SK-N-SH treated with all-trans-retinoic acid at 6 μM for 48 hours (cell line): ENCODE measurements around the gene MZT2A.
"Not testable (repeated sequence)": the region's sequence is repeated elsewhere in the genome, so short reads cannot be mapped to it uniquely, and the experiment has no call there.

ENCODE experiments used
- ATAC-seq: fragments of 200-7000 bp; cut with Tn5 transposase; 3 replicates; pipeline ENCODE4 v1.9.1; 2020; ENCODE audit warnings: mild to moderate bottlenecking, moderate library complexity
- CREB5 ChIP-seq: fragments of 250-450 bp; sonication (Bioruptor Pico); IDR thresholded peaks from 2 replicates; pipeline ENCODE4 v1.5.1; 2020; ENCODE audit warnings: low read depth, mild to moderate bottlenecking, moderate library complexity
- CSDC2 ChIP-seq: fragments of 250-450 bp; sonication (Bioruptor Pico); IDR thresholded peaks from 2 replicates; pipeline ENCODE4 v1.5.0; 2020; ENCODE audit warnings: mild to moderate bottlenecking, moderate library complexity
- POU6F1 ChIP-seq: fragments of 250-450 bp; sonication (Bioruptor Pico); IDR thresholded peaks from 2 replicates; pipeline ENCODE4 v1.8.0; 2021; ENCODE audit warnings: low read depth, mild to moderate bottlenecking, moderate library complexity, borderline replicate concordance
- PPARA ChIP-seq: fragments of 250-450 bp; sonication (Bioruptor Pico); IDR thresholded peaks from 2 replicates; pipeline ENCODE4 v1.5.0; 2020; ENCODE audit warnings: mild to moderate bottlenecking, borderline replicate concordance
- TCF4 ChIP-seq: fragments of 250-450 bp; sonication (Bioruptor Pico); IDR thresholded peaks from 2 replicates; pipeline ENCODE4 v1.8.0; 2021; ENCODE audit warnings: mild to moderate bottlenecking, moderate library complexity, borderline replicate concordance
- TSHZ2 ChIP-seq: fragments of 250-450 bp; sonication (Bioruptor Pico); IDR thresholded peaks from 2 replicates; pipeline ENCODE4 v1.5.0; 2020; ENCODE audit warnings: mild to moderate bottlenecking, moderate library complexity
- ZFP30 ChIP-seq: fragments of 450-650 bp; formaldehyde crosslinking; IDR thresholded peaks from 2 replicates; pipeline ENCODE4 v1.5.0; 2022; ENCODE audit warnings: mild to moderate bottlenecking, moderate library complexity
- ZNF565 ChIP-seq: fragments of 450-650 bp; formaldehyde crosslinking; conservative IDR thresholded peaks from 2 replicates; pipeline ENCODE4 v1.5.0; 2020; ENCODE audit warnings: low read depth, mild to moderate bottlenecking, moderate library complexity
- TF ChIP-seq, protein P1 (sequence below): fragments of 250-450 bp; sonication (Bioruptor Pico); IDR thresholded peaks from 2 replicates; pipeline ENCODE4 v1.8.0; 2020; ENCODE audit warnings: mild to moderate bottlenecking, moderate library complexity, borderline replicate concordance

MZT2A gene

GRCh38 chr2:131492015-131492417, at the start of gene MZT2A:
TSS of gene MZT2A (minus strand) at chr2:131492397. CDS start at chr2:131492376, 21 bp downstream.
- ATAC-seq: not testable (repeated sequence)
- TF ChIP-seq, protein P1, sequence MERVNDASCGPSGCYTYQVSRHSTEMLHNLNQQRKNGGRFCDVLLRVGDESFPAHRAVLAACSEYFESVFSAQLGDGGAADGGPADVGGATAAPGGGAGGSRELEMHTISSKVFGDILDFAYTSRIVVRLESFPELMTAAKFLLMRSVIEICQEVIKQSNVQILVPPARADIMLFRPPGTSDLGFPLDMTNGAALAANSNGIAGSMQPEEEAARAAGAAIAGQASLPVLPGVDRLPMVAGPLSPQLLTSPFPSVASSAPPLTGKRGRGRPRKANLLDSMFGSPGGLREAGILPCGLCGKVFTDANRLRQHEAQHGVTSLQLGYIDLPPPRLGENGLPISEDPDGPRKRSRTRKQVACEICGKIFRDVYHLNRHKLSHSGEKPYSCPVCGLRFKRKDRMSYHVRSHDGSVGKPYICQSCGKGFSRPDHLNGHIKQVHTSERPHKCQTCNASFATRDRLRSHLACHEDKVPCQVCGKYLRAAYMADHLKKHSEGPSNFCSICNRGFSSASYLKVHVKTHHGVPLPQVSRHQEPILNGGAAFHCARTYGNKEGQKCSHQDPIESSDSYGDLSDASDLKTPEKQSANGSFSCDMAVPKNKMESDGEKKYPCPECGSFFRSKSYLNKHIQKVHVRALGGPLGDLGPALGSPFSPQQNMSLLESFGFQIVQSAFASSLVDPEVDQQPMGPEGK (CRISPR knock-in tag): 0 out of 2 replicates have a peak, but pooled peaks have one; percentile 26
- TF ChIP-seq, all 23 proteins: peak for 1; not testable (repeated sequence) for 22

DNA sequence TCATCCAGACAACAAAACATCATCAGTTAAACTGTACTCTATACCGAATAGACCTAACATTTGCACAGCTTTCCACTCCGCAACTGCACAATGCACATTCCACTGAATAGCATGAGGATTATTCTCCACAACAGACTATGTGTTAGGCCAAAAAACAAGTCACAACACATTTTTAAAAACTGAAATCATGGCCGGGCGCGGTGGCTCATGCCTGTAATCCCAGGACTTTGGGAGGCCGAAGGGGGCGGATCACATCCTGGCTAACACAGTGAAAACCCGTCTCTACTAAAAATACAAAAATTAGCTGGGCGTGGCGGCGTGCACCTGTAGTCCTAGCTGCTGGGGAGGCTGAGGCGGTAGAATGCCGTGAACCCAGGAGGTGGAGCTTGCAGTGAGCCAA, 46.7 kb upstream of the MZT2A start:
- ATAC-seq: not testable (repeated sequence)

GRCh38 chr2:131536841-131537240, 44.6 kb upstream of the MZT2A start:
- ATAC-seq: not testable (repeated sequence)

GRCh38 chr2:131535951-131536826, 44.0 kb upstream of the MZT2A start:
- not testable (repeated sequence) for ATAC-seq

DNA sequence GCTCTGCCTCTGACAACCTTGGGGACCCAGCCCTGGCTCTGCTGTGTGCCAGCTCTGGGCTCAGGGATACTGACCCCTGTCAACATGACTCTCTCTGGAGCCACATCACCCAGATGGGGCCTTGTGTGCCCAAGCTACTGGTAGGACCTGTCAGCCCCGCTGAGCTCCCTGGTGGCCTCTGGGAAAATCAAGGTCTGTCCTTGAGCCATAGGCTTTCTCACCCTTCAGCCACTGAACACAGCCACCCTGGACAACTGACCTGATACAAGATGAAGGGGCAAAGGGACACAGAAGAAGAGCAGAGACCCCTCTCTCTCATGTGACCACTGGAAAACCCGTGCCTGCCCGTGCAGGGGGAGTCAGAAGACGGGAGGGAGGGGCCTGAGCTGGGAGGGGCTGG, 43.3 kb upstream of the MZT2A start:
- TF ChIP-seq ZFP30 (CRISPR knock-in tag) (no peak), CSDC2 (CRISPR knock-in tag) (no peak), CREB5 (CRISPR knock-in tag) (no peak), TCF4 (CRISPR knock-in tag) (no peak), TSHZ2 (CRISPR knock-in tag) (no peak), POU6F1 (CRISPR knock-in tag) (no peak), ZNF565 (no peak), PPARA (CRISPR knock-in tag) (no peak)

DNA sequence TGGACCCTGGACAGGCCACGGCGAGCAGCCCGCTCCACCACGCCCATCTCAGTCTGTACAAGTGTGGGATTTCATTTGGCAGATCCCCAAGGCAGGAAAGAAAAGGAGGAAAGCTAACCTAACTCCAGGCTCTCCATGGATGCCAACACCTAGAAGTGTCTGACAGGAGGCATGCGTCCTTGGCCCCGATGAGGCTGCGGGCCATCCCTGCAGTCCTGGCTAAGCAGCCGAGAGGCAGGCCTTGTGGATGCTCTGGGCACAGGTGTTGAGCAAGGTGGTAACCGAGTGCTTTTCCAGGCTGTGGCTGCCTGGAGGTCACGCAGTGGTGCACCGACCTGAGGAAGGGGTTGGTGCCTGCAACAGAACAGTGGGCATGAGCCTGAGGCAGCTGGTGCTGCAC, 42.8 kb upstream of the MZT2A start:
- not testable (repeated sequence) for ATAC-seq

More for the DNA sequence above, 43.3 kb upstream of the MZT2A start:
- ATAC-seq: no peak

DNA sequence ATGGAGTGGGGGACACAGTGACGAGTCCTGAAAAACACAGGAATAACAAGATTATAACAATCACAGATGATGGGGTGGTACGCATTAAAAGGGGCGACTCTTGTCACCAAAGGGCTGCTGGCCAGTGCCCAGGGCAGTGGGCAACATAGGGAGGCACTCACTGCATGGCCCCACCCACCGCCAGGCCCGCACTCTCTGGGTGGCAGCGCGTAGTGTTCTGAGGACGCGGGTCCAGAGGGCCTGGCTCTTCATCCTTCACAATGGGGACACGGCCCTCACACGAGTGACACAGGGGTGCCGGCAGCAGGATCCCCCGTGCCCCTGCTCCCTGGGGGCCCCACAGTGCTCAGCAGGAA, 42.1 kb upstream of the MZT2A start:
- ATAC-seq: not testable (repeated sequence)

- ATAC-seq: peak; percentile 54
Observed at GRCh38 chr2:131533609-131534316, 41.6 kb upstream of the MZT2A start.

GRCh38 chr2:131532723-131533608, 40.8 kb upstream of the MZT2A start:
- ATAC-seq: peak; percentile 15; the same call in 1 of the 3 replicates

GRCh38 chr2:131531547-131532185, 39.5 kb upstream of the MZT2A start:
- not testable (repeated sequence) for ATAC-seq

- not testable (repeated sequence) for ATAC-seq
Observed at GRCh38 chr2:131530626-131531344, 38.6 kb upstream of the MZT2A start.
